HG03520 (cell line): ENCODE measurements around the gene MGAT4C.

ENCODE experiments used
- ATAC-seq: cut with Tn5 transposase; IDR thresholded peaks from one replicate; pipeline ENCODE4 v1.9.1; 2021; ENCODE audit warnings: mild to moderate bottlenecking, moderate library complexity; ENCODE audit not compliant: unreplicated experiment

MGAT4C gene

DNA sequence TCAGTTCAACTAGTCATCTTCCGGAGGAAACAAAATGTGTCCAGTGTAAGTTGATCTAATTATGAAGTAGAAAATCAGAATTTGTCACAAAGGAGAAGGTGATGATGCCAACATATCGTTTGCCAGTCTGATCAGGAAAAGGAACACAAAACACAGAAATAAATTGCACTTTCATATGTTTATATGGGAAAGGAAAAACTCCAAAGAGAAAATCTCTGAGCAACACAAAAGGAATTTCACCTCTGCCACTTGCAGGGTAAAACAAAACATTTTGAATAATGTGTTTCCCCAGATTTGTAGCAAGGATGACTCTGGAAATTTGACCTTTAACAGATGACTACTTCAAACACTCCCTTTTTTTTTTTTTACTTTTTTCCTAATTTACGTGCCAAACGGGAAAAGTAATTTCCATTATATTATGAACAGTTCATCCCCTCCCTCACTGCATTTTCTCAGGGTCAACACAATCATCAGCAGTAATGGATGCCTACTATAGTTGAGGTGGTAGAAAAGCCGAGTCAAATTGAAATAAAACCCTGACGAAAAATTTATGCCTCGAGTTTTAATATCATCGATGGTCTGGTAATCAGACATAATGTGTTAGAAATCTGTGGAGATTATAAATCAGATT is 25.6 kb downstream of the MGAT4C start:
- no peak for ATAC-seq

GRCh38 chr12:86229772-86230171 is 26.4 kb downstream of the MGAT4C start:
- ATAC-seq: no peak

GRCh38 chr12:86228656-86229055 is 27.5 kb downstream of the MGAT4C start:
- no peak for ATAC-seq

GRCh38 chr12:86226481-86226880 is 29.7 kb downstream of the MGAT4C start:
- no peak for ATAC-seq

DNA sequence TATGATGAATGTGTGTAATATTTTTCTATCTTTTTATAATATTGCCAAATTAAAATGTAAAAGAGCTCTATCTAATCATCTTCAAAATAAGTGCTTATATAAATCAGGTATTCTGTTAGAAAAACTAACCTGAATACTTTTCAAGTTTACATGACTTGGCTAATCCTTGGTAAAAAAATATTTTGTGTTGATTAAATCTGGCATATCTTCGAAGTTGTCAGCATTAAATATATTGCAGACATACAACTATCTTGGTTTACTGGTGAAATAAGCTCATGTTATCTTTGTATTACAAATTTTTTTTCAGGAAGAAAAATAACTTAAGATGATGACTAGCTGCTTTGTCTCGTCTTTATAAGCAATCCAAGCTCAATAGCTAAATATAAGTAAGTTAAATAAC is 39.6 kb downstream of the MGAT4C start:
- no peak for ATAC-seq

- no peak for ATAC-seq
These were observed 43.2 kb downstream of the MGAT4C start for GRCh38 chr12:86213012-86213411.

GRCh38 chr12:86198696-86199444 is 57.3 kb downstream of the MGAT4C start:
- no peak for ATAC-seq

GRCh38 chr12:86196465-86196864 is 59.7 kb downstream of the MGAT4C start:
- no peak for ATAC-seq

DNA sequence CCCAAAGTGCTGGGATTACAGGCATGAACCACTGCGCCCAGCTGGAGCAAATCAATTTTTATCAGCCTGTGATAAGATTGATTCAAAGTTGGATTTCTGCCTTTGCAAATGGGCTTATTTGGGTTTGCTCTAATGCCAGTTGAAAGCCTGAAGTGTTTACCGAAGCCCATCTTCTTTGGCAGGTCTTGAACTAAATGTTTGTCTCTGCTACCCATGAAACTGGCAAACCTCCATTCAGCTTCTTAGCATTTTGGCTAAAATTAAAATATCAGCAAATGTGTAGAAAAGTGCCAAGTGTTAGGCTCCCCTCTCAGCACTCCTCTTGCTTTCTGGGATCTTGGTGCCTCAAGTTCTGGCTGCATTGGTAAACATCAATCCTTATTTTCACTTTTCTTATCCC is 61.5 kb downstream of the MGAT4C start:
- ATAC-seq: no peak

DNA sequence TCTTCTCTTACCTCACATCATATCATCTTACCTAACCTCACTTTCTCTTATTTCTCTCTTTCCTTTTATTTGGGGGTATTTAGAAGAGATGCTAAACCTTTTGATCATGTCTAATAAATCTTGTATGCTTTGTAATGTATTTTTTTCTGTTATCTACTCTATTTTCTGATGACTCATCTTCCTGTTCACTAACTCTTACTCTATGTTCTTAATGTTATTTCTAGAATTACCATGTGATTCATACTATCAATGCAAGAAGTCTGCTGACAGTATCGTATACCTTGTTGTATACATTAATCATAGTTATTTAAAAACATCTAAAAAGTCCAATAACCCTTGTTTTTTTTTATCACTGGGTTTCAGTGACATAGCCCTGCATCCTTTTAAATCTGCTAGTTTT is 62.3 kb downstream of the MGAT4C start:
- no peak for ATAC-seq

DNA sequence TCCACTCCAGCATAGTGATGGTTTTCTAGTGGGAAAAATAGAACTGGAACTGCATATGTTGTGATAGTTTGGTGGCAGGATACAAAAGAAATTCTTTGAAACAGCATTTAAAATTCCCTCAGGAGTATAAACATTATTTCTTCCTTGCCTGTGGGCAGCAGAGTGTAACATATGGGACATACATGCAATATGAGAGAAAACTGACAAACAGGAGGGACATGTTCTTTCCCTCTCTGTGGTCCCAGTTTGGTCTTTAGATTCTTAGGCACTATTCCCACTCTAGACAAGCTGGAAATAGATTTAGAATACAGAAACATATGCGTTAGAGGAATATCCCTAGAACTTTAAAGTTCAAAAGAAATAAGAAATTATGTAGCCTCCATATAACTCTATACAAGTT is 68.0 kb downstream of the MGAT4C start:
- ATAC-seq: no peak

- no peak for ATAC-seq
These were observed 69.7 kb downstream of the MGAT4C start for GRCh38 chr12:86186449-86186848.

GRCh38 chr12:86179855-86180254 is 76.3 kb downstream of the MGAT4C start:
- ATAC-seq: no peak

- no peak for ATAC-seq
These were observed 82.0 kb downstream of the MGAT4C start for GRCh38 chr12:86174188-86174587.

GRCh38 chr12:86172913-86173443 is 83.2 kb downstream of the MGAT4C start:
- no peak for ATAC-seq

DNA sequence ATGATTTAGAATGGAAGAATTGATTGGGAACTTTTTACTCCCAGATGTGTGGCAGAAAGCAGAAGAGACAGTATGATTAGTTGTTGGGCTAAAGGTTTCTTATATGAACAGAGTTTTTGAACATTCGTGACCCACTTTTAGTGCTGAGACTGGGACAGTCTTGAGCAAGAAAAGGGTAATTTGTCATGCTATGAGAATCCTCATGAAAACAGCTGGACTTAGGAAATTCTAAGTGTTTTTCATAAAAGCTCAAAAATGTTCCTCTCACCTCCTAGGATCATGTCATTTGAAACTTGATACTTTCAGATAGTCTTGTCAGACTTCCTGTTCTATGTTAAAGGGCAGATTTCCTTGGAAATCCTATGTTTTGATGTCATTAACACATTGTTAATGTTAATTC is 86.1 kb downstream of the MGAT4C start:
- ATAC-seq: no peak

DNA sequence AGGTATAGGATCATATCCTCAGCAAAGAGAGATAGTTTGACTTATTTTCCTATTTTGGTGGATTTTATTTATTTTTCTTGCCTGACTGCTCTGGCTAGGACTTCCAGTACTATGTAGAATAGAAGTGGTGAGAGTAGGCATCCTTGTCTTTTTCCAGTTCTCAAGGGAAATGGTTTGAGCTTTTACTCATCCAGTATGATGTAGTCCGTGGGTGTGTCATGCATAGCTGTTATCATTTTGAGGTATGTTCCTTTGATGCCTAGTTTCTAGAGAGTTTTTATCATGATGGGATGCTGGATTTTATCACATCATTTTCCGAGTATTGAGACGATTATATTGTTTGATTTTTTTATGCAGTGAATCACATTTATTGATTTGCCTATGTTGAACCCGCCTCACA is 97.2 kb downstream of the MGAT4C start:
- no peak for ATAC-seq

DNA sequence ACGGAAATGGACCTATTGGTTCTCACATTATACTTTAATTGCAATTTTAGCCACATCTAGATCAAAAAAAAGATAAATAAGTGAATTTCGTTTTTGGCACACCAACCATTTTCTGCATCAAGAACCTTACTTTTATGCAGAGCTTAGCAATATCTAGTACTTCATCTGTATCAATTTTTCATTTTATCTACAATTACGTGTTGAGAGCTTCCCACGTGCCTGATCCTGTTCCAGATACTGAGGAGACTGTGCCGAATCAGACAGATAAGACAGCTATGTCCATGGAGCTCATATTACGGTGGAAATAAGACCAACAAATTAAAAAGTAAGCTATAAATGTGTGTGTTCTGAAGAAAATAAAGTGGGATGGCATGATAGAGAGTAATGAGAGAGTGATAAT is 101.6 kb downstream of the MGAT4C start:
- ATAC-seq: no peak

DNA sequence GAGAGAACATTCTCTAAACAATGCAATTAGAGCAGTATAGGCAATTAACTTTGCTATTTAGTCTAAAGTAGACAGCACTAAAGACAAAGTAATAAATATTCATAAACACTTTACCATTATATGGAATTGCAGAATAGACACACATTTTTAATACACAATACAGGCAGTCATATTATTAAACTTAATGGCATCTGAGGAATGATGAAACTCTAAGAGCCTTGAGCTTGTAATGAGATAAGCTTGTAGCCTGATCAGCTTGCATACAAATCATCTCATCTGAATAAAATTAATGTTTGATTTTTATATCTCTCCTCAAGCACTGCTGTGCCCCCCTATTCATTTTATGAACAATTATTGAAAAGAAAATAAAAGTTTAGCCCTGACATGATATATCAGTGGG is 107.6 kb downstream of the MGAT4C start:
- ATAC-seq: no peak

DNA sequence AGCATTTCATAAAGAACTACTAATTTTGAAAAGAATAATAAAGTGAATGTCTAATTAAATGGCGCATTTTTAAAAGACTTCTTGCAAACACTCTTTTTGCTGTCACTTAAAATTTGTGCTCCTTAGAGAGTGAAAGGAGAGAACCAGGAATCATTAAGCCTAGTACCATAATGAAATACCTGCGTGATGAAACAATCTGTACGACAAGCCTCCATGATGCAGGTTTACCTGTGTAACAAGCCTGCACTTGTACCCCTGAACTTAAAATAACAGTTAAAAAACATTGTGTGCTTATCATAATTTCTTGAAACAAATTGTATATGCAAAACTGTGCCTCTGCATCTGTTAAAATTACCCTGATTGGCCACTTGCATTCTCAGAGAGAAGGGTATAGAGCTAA is 108.1 kb downstream of the MGAT4C start:
- ATAC-seq: no peak

DNA sequence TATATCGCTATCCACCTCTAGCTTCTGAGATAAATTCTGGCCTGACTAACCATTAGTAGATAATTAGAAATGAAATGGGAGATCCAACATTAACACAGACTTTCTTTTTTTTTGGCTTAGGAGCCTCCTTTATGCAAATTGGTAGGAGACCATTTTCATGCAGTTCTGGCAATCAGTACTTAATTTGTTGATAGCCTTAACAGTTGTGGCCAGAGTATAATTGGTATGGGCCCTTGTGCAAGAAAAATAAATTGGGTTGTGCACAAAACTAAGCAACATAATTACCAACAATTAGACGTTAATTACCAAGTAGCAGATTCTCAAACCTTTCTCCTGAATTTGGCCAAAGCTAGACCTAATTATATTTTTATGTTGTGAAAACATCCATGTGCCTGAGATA is 111.0 kb downstream of the MGAT4C start:
- no peak for ATAC-seq

DNA sequence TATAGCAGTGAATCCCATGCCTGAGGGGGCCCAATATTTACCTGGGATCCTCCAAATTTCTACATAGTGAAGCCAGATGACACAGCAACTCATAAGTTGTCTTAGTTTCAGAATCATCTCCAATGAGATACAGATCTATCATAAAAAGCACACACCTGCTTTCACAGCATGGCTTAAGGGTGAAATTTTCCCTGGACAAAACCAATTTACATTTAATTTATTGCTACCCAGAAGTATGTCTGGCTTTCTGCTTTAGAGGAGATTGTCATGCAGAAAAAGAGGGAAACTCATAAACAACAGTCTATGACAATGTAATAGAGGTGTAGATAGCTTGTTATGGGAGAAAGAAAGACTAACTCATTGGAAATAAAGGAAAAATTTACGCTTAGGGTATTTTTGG is 113.0 kb downstream of the MGAT4C start:
- no peak for ATAC-seq

GRCh38 chr12:86139671-86140070 is 116.5 kb downstream of the MGAT4C start:
- no peak for ATAC-seq
